Measurements from ENCODE around the gene FHL1.

GRCh38 chrX:136212557-136213111 lies 65.3 kb downstream of the FHL1 start:
- TF ChIP-seq EZH2 (IDR thresholded peaks at IDR 0.05; ENCODE audit: low read length, unreplicated experiment) = no peak
- TF ChIP-seq, protein P1, sequence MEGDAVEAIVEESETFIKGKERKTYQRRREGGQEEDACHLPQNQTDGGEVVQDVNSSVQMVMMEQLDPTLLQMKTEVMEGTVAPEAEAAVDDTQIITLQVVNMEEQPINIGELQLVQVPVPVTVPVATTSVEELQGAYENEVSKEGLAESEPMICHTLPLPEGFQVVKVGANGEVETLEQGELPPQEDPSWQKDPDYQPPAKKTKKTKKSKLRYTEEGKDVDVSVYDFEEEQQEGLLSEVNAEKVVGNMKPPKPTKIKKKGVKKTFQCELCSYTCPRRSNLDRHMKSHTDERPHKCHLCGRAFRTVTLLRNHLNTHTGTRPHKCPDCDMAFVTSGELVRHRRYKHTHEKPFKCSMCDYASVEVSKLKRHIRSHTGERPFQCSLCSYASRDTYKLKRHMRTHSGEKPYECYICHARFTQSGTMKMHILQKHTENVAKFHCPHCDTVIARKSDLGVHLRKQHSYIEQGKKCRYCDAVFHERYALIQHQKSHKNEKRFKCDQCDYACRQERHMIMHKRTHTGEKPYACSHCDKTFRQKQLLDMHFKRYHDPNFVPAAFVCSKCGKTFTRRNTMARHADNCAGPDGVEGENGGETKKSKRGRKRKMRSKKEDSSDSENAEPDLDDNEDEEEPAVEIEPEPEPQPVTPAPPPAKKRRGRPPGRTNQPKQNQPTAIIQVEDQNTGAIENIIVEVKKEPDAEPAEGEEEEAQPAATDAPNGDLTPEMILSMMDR (conservative IDR thresholded peaks at IDR 0.05; ENCODE audit: low read depth, low read length) = no peak

Measured in PC-3 (cell line).